ENCODE results near the gene MIER2.
"Not testable (repeated sequence)": the region's sequence is repeated elsewhere in the genome, so short reads cannot be mapped to it uniquely, and the experiment has no call there.

The MIER2 gene

GRCh38 chr19:344625-345319 lies at the start of gene MIER2:
TSS of gene MIER2 (minus strand) at chr19:344796. CDS start at chr19:344782, 14 bp downstream.
- peak; percentile 99 for DNase-seq

GRCh38 chr19:393560-393959 lies 49.0 kb upstream of the MIER2 start:
- DNase-seq, result not testable (repeated sequence)

- DNase-seq, result no peak
Measured at GRCh38 chr19:392375-392970, 47.9 kb upstream of the MIER2 start.

- no peak for DNase-seq
Measured at GRCh38 chr19:391726-392374, 47.3 kb upstream of the MIER2 start.

GRCh38 chr19:391207-391557 lies 46.6 kb upstream of the MIER2 start:
- DNase-seq, result no peak

GRCh38 chr19:390386-391206 lies 46.0 kb upstream of the MIER2 start:
- DNase-seq, result no peak

GRCh38 chr19:389935-390289 lies 45.3 kb upstream of the MIER2 start:
- DNase-seq, result no peak

- DNase-seq, result no peak
Measured at GRCh38 chr19:389255-389934, 44.8 kb upstream of the MIER2 start.

- DNase-seq, result no peak
Measured at GRCh38 chr19:388691-389090, 44.1 kb upstream of the MIER2 start.

- DNase-seq, result no peak
Measured at GRCh38 chr19:387777-388176, 43.2 kb upstream of the MIER2 start.

GRCh38 chr19:386632-387301 lies 42.2 kb upstream of the MIER2 start:
- DNase-seq, result not testable (repeated sequence)

- DNase-seq, result not testable (repeated sequence)
Measured at GRCh38 chr19:386189-386588, 41.6 kb upstream of the MIER2 start.

- no peak for DNase-seq
Measured at GRCh38 chr19:384799-385169, 40.2 kb upstream of the MIER2 start.

- no peak for DNase-seq
Measured at GRCh38 chr19:383922-384798, 39.6 kb upstream of the MIER2 start.

GRCh38 chr19:383040-383439 lies 38.4 kb upstream of the MIER2 start:
- DNase-seq, result no peak

- DNase-seq, result not testable (repeated sequence)
Measured at GRCh38 chr19:382578-382977, 38.0 kb upstream of the MIER2 start.

- not testable (repeated sequence) for DNase-seq
Measured at GRCh38 chr19:381901-382300, 37.3 kb upstream of the MIER2 start.

GRCh38 chr19:380618-381219 lies 36.1 kb upstream of the MIER2 start:
- DNase-seq, result not testable (repeated sequence)

- DNase-seq, result no peak
Measured at GRCh38 chr19:379796-380195, 35.2 kb upstream of the MIER2 start.

- DNase-seq, result no peak
Measured at GRCh38 chr19:378706-379105, 34.1 kb upstream of the MIER2 start.
